ENCODE results near the gene SLC40A1.

SLC40A1 gene

GRCh38 chr2:189627789-189628188 is 47.2 kb upstream of the SLC40A1 start:
- Histone ChIP-seq H3K4me3 (ENCODE audit: low read length) (no peak overlapping the region), H3K79me2 (ENCODE audit: control insufficient read depth, low read length) (no peaks in the 10 kb centered on the region), H4K20me1 (ENCODE audit: control insufficient read depth, insufficient read depth, low read depth, low read length) (no peaks in the 10 kb centered on the region), H3K27ac (ENCODE audit: low read depth, low read length) (no peak overlapping the region), H3F3A (ENCODE audit: control insufficient read depth, insufficient read depth) (no peaks in the 10 kb centered on the region), H3K27me3 (ENCODE audit: control insufficient read depth, low read length) (0 out of 2 replicates have a peak, but pooled peaks cover 2% of the 10 kb centered on the region), H3K9me2 (replicated peaks; ENCODE audit: control insufficient read depth, low read length) (no peaks in the 10 kb centered on the region), H3K4me1 (ENCODE audit: control insufficient read depth, low read length) (no peaks in the 10 kb centered on the region), H3K4me2 (ENCODE audit: low read length) (no peak overlapping the region), H3K36me3 (ENCODE audit: control insufficient read depth, low read length) (no peaks in the 10 kb centered on the region), H3K9me3 (ENCODE audit: control insufficient read depth, insufficient read depth, low read length) (no peaks in the 10 kb centered on the region)
- no peak for TF ChIP-seq CTCF (IDR thresholded peaks at IDR 0.05; ENCODE audit: low read depth, low read length, poor library complexity, severe bottlenecking)
- no peak for TF ChIP-seq EZH2phosphoT487 (IDR thresholded peaks at IDR 0.05; ENCODE audit: borderline replicate concordance, low read length)

GRCh38 chr2:189625636-189626035 is 45.0 kb upstream of the SLC40A1 start:
- Histone ChIP-seq H3F3A (ENCODE audit: control insufficient read depth, insufficient read depth) (no peaks in the 10 kb centered on the region), H3K9me2 (replicated peaks; ENCODE audit: control insufficient read depth, low read length) (no peaks in the 10 kb centered on the region), H3K79me2 (ENCODE audit: control insufficient read depth, low read length) (no peaks in the 10 kb centered on the region), H4K20me1 (ENCODE audit: control insufficient read depth, insufficient read depth, low read depth, low read length) (no peaks in the 10 kb centered on the region), H3K4me3 (ENCODE audit: low read length) (no peak overlapping the region), H3K4me1 (ENCODE audit: control insufficient read depth, low read length) (no peaks in the 10 kb centered on the region), H3K27ac (ENCODE audit: low read depth, low read length) (no peak overlapping the region), H3K9me3 (ENCODE audit: control insufficient read depth, insufficient read depth, low read length) (no peaks in the 10 kb centered on the region), H3K4me2 (ENCODE audit: low read length) (no peak overlapping the region), H3K36me3 (ENCODE audit: control insufficient read depth, low read length) (no peaks in the 10 kb centered on the region), H3K27me3 (ENCODE audit: control insufficient read depth, low read length) (0 out of 2 replicates have a peak, but pooled peaks cover 2% of the 10 kb centered on the region)
- TF ChIP-seq CTCF (IDR thresholded peaks at IDR 0.05; ENCODE audit: low read depth, low read length, poor library complexity, severe bottlenecking) (no peak), EZH2phosphoT487 (IDR thresholded peaks at IDR 0.05; ENCODE audit: borderline replicate concordance, low read length) (no peak)

GRCh38 chr2:189624648-189625355 is 44.2 kb upstream of the SLC40A1 start:
- H4K20me1 ChIP-seq (ENCODE audit: control insufficient read depth, insufficient read depth, low read depth, low read length): no peaks in the 10 kb centered on the region
- H3K27ac ChIP-seq (ENCODE audit: low read depth, low read length): no peak overlapping the region
- H3K9me3 ChIP-seq (ENCODE audit: control insufficient read depth, insufficient read depth, low read length): no peaks in the 10 kb centered on the region
- H3K27me3 ChIP-seq (ENCODE audit: control insufficient read depth, low read length): 0 out of 2 replicates have a peak, but pooled peaks cover 2% of the 10 kb centered on the region
- H3K4me1 ChIP-seq (ENCODE audit: control insufficient read depth, low read length): no peaks in the 10 kb centered on the region
- no peaks in the 10 kb centered on the region for H3K79me2 ChIP-seq (ENCODE audit: control insufficient read depth, low read length)
- H3K4me2 ChIP-seq (ENCODE audit: low read length): no peak overlapping the region
- TF ChIP-seq EZH2phosphoT487 (IDR thresholded peaks at IDR 0.05; ENCODE audit: borderline replicate concordance, low read length) (no peak), CTCF (IDR thresholded peaks at IDR 0.05; ENCODE audit: low read depth, low read length, poor library complexity, severe bottlenecking) (no peak)
- no peaks in the 10 kb centered on the region for H3K9me2 ChIP-seq (replicated peaks; ENCODE audit: control insufficient read depth, low read length)
- H3K36me3 ChIP-seq (ENCODE audit: control insufficient read depth, low read length): no peaks in the 10 kb centered on the region
- H3F3A ChIP-seq (ENCODE audit: control insufficient read depth, insufficient read depth): no peaks in the 10 kb centered on the region
- no peak overlapping the region for H3K4me3 ChIP-seq (ENCODE audit: low read length)

All from DOHH2 (cell line).